Smooth muscle cell (in vitro differentiated cells): ENCODE results near the gene MYCL. TPM values are rescaled to one million over a fixed set of nuclear protein-coding genes. Genes with fewer than 3 reads are reported as not detected.

ENCODE experiments used
- DNase-seq: peaks from one replicate; lab custom pipeline; 2025; ENCODE audit not compliant: unreplicated experiment; lab: John Stamatoyannopoulos, UW
- H2AFZ ChIP-seq: fragments of 200-600 bp; sonication (generic); 2 replicates; pipeline ENCODE4 v1.6.0; 2016; ENCODE audit warnings: antibody characterized with exemption, low read depth, mild to moderate bottlenecking
- H3F3A ChIP-seq: fragments of 200-600 bp; sonication (generic); 2 replicates; pipeline ENCODE4 v1.6.0; 2017; ENCODE audit warnings: antibody characterized with exemption, low read depth
- H3K27ac ChIP-seq: fragments of 200-600 bp; sonication (generic); 2 replicates; pipeline ENCODE4 v1.5.1; 2016; ENCODE audit warnings: low read depth, mild to moderate bottlenecking
- H3K27me3 ChIP-seq: fragments of 200-600 bp; sonication (generic); 2 replicates; pipeline ENCODE4 v1.6.1; 2016; ENCODE audit warnings: low read depth, mild to moderate bottlenecking
- H3K36me3 ChIP-seq: fragments of 200-600 bp; sonication (generic); 2 replicates; pipeline ENCODE4 v1.5.1; 2016; ENCODE audit warnings: low read depth
- H3K4me1 ChIP-seq: fragments of 200-600 bp; sonication (generic); 2 replicates; pipeline ENCODE4 v1.5.1; 2016; ENCODE audit warnings: low read depth
- H3K4me2 ChIP-seq: fragments of 200-600 bp; sonication (generic); 2 replicates; pipeline ENCODE4 v1.6.0; 2016; ENCODE audit warnings: mild to moderate bottlenecking
- H3K4me3 ChIP-seq: fragments of 200-600 bp; sonication (generic); 2 replicates; pipeline ENCODE4 v1.5.1; 2016; ENCODE audit warnings: mild to moderate bottlenecking
- H3K79me2 ChIP-seq: fragments of 200-600 bp; sonication (generic); 2 replicates; pipeline ENCODE4 v1.6.0; 2016; ENCODE audit warnings: low read depth, mild to moderate bottlenecking
- H3K9ac ChIP-seq: fragments of 200-600 bp; sonication (generic); 2 replicates; pipeline ENCODE4 v1.6.0; 2016; ENCODE audit warnings: low read depth
- H3K9me3 ChIP-seq: fragments of 200-600 bp; sonication (generic); replicated peaks from 2 replicates; pipeline ENCODE4 v1.5.1; 2016; ENCODE audit warnings: low read depth
- H4K20me1 ChIP-seq: fragments of 200-600 bp; sonication (generic); 2 replicates; pipeline ENCODE4 v1.6.0; 2016; ENCODE audit warnings: low read depth
- WGBS: methylation state at CpG from one replicate; pipeline ENCODE4 v1.1.7; 2016; ENCODE audit warnings: low lambda C conversion rate; 5-methylcytosine and 5-hydroxymethylcytosine counted together
- polyA plus RNA-seq: library from polyadenylated mRNA; unstranded; fragments of >200 nt; fragmentation: Nextera tagmentation; extraction: Ambion mirVana; gene quantifications from 2 replicates; pipeline ENCODE4 v1.2.1, GENCODE V29; 2016
- total RNA-seq: library from RNA; depleted of rRNA; stranded (reverse); fragments of >200 nt; gene quantifications from 2 replicates; pipeline ENCODE4 v1.2.3, GENCODE V29; 2014
- TF ChIP-seq, protein P1 (sequence below): fragments of 200-600 bp; sonication (generic); IDR thresholded peaks from 2 replicates; pipeline ENCODE4 v1.5.1; 2017; ENCODE audit warnings: borderline replicate concordance, mild to moderate bottlenecking, antibody characterized with exemption; ENCODE audit not compliant: insufficient read depth, poor library complexity, severe bottlenecking

MYCL gene
- total and polyA plus RNA-seq, 2 experiments from 2014 or later: 0.98 to 4.5 TPM

DNA sequence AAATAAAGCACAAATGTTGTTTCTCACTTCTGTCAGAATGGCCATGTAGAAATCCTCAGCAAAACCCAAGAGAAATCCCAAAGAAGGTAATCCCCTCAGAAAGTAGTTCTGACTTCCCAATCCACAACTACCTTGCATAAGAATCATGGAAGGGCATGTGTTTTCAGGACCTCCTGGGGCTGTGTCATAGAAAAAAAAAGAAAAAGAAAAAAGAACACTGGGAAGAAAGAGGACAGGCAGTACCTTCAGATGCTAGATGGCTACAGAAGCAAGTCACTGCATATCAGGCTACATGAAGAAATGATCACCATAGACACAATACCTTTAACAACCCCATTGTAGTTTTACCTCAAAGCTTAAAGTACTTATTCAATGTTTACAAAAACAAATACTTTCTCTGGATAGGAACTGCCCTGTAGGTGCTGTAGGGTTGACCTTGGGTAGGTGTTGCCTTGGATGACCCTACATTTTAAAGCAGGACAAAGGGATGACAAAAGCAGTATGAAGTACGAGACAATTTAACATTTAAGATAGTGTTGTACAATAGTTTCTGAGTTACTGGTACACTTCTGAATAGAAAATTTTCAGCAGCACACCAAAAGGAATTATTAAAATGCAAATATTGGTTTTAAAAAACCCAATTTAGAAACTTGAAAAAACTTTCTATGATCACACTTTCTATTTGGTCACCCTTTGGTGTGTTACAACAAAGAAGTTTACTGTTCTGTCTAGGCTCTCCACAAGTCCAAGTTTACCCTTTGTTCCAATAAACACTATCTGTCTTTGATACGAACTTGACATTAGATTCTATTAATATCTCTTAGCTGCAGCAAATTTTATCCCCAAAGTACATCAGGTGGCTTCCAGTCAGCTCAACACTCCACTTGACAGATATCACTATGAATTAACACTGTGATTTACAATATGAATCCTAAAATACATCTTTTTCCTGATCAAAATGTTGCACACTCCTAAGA lies 23.4 kb downstream of the MYCL start:
- no peaks in the 10 kb centered on the region for H3F3A ChIP-seq
- H3K79me2 ChIP-seq: peaks cover 100% of the 10 kb centered on the region
- no peaks in the 10 kb centered on the region for H3K36me3 ChIP-seq
- no peak overlapping the region for H2AFZ ChIP-seq
- H3K27me3 ChIP-seq: no peaks in the 10 kb centered on the region
- no peak overlapping the region for H3K27ac ChIP-seq
- no peak overlapping the region for H3K4me2 ChIP-seq
- TF ChIP-seq, protein P1, sequence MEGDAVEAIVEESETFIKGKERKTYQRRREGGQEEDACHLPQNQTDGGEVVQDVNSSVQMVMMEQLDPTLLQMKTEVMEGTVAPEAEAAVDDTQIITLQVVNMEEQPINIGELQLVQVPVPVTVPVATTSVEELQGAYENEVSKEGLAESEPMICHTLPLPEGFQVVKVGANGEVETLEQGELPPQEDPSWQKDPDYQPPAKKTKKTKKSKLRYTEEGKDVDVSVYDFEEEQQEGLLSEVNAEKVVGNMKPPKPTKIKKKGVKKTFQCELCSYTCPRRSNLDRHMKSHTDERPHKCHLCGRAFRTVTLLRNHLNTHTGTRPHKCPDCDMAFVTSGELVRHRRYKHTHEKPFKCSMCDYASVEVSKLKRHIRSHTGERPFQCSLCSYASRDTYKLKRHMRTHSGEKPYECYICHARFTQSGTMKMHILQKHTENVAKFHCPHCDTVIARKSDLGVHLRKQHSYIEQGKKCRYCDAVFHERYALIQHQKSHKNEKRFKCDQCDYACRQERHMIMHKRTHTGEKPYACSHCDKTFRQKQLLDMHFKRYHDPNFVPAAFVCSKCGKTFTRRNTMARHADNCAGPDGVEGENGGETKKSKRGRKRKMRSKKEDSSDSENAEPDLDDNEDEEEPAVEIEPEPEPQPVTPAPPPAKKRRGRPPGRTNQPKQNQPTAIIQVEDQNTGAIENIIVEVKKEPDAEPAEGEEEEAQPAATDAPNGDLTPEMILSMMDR: no peak
- no peaks in the 10 kb centered on the region for H3K9me3 ChIP-seq
- no peak overlapping the region for H3K9ac ChIP-seq
- WGBS: 94% methylated on average over 2 of the region's 2 CpGs
- H3K4me1 ChIP-seq: peaks cover 12% of the 10 kb centered on the region
- H3K4me3 ChIP-seq: no peak overlapping the region
- peaks cover 74% of the 10 kb centered on the region for H4K20me1 ChIP-seq
- no peak for DNase-seq

DNA sequence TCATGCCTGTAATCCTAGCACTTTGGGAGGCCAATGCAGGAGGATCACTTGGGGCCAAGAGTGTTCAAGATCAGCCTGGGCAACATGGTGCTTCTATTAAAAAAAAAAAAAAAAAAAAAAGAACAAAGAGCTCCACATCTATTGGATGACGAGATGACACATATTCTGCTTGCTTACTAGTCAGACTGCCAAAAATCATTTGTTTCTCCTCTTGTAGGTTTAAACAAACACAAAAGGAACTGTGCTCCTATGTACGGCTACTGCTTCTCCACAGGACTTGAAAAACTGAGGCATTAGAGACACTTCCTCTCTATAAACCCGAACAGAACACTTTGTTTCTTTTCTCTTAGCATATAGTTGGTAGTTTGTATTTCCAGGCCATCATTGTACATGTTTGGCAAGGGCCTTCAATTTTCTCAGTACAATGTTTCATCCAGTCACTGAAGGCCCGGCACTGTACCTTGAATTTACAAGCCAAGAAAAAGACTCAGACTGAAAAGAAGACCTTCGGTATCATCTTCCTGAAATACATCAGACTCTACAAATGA lies 24.4 kb downstream of the MYCL start:
- Histone ChIP-seq H3K79me2 (peaks cover 100% of the 10 kb centered on the region), H3K27ac (no peak overlapping the region), H3K36me3 (no peaks in the 10 kb centered on the region), H3K9ac (no peak overlapping the region), H2AFZ (no peak overlapping the region), H3K4me2 (no peak overlapping the region), H3K4me3 (no peak overlapping the region), H3K27me3 (no peaks in the 10 kb centered on the region), H3F3A (no peaks in the 10 kb centered on the region), H3K9me3 (no peaks in the 10 kb centered on the region), H4K20me1 (peaks cover 83% of the 10 kb centered on the region), H3K4me1 (peaks cover 8% of the 10 kb centered on the region)
- no peak for DNase-seq
- TF ChIP-seq, protein P1: no peak
- WGBS: 92% methylated on average over 5 of the region's 5 CpGs

DNA sequence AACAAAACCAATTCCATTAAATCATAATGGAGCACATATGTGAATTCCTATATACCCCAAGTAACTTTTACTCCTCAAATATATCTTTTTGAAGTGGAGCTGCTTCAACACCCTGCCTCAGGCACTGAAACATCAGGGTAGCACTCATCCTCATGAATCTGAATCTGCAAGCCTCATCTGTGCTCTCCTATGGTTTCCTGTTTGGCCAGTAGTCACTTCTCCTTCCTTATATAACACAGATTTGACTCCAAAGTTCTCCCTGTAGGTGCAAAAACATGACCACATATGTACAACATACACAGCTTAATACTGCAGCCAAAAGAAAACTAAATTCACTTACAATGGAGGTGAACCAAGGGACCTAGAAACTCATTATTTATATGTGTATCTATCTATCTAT lies 25.6 kb downstream of the MYCL start:
- H2AFZ ChIP-seq: no peak overlapping the region
- peaks cover 93% of the 10 kb centered on the region for H4K20me1 ChIP-seq
- H3K36me3 ChIP-seq: no peaks in the 10 kb centered on the region
- no peaks in the 10 kb centered on the region for H3K9me3 ChIP-seq
- no peak overlapping the region for H3K4me2 ChIP-seq
- no peak for DNase-seq
- TF ChIP-seq, protein P1: no peak
- H3K79me2 ChIP-seq: peaks cover 100% of the 10 kb centered on the region
- H3K9ac ChIP-seq: no peak overlapping the region
- no peaks in the 10 kb centered on the region for H3F3A ChIP-seq
- H3K4me1 ChIP-seq: no peaks in the 10 kb centered on the region
- no peak overlapping the region for H3K27ac ChIP-seq
- no peak overlapping the region for H3K4me3 ChIP-seq
- H3K27me3 ChIP-seq: no peaks in the 10 kb centered on the region
